OCI-M1 (cell line): Measurements from ENCODE around the gene ELF4.
"Not testable (repeated sequence)": the region's sequence is repeated elsewhere in the genome, so short reads cannot be mapped to it uniquely, and the experiment has no call there.

ENCODE experiments used
- DNase-seq: peaks from one replicate; lab custom pipeline; 2025; lab: John Stamatoyannopoulos, UW

ELF4 gene

DNA sequence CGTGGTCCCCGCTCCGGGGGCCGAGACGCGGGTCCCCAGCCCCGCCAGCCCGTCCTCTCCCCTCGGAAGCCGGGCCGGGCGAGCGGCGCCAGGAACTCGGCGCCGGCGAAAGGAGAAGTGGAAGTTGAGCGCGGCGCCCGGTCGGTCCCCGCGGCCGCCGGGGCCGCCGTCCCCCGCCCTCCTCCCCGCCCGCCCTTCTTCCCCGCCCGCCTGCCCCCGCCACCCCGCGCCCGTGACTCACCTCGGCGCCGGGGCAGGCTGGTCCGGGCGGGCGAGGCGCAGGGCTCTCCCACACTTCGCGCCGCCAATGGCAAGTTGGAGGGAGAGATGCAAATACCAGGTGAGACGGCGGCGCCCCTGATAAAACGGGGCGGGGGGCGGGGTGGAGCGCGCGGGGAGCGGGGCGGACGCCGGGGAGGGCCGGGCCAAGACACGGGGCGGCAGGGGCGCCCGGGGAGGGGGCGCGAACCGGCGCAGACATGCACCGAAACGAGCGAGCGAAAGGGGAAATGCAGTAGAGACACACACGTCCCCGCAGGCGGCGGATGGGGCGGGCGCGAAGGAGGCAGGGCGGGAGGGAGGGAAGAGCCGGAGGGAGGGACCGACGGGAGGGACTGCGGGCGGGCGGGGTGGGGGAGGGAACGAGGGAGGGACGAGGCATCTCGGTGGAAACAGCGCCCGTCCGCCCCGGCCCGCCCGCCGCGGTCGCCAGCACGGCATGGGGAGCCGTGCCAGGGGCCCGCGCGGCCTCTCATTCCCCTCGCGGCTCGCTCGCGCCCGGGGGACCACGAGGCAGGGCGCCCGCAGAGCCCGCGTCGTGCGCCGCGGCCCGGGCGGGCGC lies at the start of gene ELF4:
Gene ELF4, minus strand, starts transcription at position 119 of the 841 bp plus-strand sequence. CDS start 29,167 bp downstream, outside the sequence.
- DNase-seq = peak; percentile 70

DNA sequence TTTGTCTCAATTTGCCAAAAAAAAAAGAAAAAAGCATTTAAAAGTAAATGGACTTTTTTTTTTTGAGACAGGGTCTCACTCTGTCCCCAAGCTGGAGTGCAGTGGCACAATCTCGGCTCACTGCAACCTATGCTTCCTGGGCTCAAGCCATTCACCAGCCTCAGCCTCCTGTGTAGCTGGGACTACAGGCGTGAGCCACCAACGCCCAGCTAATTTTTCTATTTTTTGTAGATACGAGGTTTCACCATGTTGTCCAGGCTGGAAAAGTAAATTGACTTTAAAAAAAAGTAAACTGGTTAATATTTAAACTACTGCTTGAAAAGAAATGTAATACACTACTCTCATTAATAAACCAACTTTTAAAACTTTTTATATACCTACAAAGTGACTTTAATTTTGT lies 49.5 kb upstream of the ELF4 start:
- DNase-seq = no peak

DNA sequence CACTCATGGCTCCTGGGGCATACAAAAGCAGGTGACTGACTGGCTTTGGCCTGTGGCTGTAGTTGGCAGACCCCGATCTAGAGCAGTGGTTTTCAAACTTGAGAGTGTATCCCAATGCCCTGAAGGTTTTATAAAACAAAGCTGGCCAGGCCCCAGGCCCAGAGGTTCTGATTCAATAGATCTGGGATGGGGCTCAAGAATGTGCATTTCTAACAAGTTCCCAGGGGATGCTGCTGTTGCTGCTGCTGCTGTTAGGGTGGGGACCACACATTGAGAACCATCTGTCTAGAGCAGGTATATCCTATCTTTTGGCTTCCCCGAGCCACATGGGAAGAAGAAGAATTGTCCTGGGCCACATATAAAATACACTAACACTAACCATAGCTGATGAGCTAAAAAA lies 48.0 kb upstream of the ELF4 start:
- no peak for DNase-seq

DNA sequence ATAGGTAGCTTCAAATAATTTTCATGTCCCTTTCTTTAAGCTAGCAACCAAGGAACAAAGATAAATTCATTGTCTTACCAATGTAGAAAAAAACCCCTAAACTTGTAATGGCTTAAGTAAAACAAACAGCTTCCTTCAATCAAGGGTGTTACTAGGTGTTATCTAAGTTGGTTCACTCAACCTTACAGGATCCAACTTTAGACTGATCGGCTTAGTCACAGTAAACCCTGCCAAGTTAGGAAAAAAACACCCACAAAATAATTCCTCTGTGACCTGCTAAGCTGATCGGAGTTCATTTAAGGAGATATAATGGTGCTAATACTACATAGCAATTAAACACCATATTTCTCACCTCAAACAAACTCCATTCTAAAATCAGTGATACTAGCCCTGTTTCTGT lies 45.3 kb upstream of the ELF4 start:
- no peak for DNase-seq

DNA sequence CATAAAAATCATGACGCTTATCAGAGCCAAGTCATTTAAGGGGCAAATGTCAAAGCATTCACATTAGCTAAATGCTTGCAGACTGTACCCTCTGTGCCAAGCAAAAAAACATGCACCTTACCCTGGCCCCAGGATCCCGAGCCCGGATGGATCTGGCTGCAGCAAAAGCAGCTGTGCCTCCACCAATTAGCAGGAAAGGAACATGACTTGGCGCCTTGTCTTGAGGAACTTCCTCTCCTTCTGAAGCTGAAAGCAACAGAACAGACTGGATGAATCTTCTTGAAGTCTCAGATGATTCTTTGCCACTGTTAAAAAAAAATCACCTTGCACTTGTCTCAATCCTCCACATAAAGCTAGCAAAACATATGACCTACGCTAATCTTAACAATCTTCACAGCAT lies 37.3 kb upstream of the ELF4 start:
- no peak for DNase-seq

DNA sequence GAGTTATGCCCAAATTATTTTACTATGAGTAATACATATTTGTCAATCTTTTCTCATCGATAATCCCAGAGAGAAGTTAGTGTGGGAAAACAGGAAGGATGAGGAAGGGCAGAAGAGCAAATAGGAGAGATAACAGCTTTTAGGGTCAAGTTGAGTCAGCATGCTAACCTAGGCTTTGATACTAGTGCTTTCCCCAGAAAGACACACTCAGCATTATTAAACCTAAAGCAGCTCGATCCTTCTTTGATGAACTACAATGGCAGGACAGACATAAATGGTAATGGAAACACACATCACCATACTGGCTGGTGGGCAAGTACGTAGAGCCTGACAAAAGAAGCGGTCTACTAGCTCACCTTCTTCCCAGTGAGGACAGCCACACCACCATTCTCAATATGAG lies 34.8 kb upstream of the ELF4 start:
- DNase-seq = no peak

DNA sequence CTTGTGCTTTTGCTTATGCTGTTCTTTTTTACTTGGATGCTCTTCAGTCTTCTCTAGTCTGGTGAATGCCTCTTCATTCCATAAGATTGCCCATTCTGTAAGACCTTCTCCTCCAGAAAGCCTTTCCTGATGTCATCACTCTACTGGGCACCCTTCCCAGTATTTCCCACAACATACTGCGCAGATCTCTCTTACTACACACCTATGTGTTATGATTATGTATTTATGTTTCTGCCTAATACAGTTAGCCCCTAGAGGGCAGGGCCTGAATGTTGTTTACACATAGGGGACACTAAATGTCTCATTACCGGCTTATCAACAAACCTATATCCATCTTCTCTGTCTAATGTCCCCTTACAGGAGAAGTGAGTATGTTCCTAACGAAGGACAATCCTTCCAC lies 34.2 kb upstream of the ELF4 start:
- peak; percentile 26 for DNase-seq

DNA sequence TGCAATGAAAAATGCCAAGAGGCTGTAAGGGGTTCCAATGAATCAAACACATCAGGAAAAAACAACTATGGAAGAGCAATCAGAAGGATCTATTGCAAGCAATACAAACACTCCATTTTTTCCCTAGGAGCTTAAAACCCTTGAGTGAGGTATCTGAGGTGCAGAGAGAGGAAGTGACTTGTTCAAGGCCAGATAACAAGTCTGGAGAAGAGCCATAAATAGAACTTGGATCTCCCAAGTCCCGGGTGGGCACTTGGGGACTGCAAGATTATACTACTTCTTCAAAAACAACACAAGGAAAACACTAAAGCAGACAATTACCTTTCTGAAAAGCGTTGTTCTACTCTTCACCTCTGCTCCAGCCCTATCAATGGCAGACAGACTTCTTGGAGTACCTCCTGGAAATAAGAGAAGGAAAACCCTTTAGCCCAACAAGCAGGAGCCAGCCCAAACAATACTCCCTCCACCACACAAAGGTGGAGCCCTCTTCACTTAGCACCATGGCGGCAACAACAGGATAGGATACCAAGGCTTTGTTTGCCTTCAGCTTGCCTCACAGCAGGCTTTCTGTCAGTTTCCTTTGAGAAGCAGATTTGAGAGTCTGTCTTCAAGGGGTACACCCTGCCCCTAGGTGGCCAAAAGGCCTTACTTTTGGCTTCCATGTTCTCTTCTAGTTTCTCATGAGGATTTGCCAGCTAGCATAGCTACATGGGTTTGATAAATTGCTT lies 29.3 kb upstream of the ELF4 start:
- DNase-seq = peak; percentile 60

DNA sequence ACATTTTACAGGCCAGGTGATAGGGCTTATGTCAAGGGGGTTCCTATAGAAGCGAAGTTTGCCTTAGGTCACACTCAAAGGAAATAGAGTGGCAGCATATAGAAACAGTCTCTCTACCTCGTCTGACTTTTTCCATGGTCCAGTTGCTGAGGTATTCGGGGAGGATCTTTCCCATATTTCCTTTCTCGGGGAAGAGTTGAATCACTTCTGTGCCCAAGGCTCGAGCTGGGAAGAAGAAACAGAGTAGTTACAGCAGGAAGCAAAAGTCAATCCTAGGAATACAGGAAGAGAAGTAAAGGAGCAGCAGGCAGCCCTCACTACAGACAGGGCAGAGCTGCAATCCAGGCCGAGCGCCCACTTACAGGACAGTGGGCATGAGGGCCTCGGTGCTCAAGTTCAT lies 26.7 kb upstream of the ELF4 start:
- no peak for DNase-seq

DNA sequence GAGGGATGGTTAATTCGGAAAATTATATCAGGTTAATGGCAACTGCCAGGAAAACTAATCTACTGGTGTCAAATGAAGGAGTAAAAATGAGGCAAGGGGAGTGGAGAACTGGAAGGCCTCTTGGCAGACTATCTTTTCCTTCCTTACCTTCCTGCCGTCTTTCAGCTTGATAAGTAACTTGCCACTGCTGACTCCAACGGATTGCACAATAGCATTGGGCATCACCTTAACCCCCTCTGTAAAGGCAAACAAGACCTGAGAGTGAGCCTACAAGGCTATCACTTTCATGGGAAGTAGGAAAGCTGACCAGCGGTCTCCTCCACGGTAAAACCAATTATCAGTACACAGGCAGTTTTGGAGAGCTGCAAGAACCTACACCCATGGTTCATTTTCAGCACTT lies 26.2 kb upstream of the ELF4 start:
- DNase-seq = no peak

DNA sequence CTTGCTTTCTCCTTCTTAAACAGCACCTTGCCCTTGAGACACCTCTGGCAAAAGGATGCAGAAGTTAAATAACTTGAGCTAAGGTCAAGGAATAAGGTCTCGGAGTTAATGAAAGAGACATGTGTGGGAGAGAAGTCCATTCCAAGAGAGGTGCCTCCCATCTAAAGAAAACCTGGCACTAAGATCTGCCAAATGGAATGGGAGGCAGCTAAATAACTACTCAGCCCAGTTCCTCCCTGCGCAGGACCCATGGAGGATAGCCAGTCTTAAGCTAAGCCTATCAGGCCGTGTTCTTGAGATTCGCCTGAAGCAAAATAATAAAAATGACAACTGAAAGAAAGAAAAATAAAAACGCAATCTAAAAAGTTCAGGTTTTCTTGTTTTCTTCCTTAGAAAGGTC lies 20.7 kb upstream of the ELF4 start:
- DNase-seq = no peak

DNA sequence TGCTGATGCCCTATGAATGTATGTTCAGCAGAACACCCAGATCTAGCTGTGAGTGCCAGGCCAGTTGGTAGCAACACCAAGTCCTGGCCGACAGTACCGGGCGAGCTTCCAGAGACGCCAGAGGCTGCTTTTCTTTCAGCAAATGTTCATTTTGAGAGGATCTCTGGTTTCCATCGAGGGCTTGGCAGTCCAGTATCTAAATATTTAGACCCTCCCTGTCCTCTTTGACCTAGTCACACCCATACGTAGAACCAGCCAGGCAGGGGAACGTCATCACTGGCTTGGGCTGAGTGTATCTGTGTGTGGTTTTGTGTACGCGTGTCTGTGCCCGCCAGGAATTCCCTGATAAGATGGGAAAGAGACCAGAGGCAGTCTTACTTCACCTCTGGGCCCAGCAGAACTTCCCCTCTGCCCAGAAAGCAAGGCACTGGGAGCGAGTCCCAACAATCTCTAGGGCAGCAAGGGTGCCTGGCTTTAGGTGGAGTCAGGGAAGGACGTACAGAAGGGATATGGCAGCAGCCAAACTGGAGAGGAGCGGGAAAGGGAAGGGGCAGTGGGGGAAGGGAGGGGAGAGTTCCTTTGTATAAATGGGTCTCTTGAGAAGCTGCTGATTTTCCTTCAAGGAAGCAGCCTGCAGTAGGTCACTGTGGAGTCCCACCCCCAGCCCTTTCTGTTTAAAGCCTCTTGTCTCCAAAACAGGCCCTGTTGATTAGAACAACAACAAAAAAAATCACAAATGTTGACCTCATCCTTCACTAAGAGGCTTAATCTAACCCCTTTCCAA lies 15.0 kb upstream of the ELF4 start:
- DNase-seq = peak; percentile 72

DNA sequence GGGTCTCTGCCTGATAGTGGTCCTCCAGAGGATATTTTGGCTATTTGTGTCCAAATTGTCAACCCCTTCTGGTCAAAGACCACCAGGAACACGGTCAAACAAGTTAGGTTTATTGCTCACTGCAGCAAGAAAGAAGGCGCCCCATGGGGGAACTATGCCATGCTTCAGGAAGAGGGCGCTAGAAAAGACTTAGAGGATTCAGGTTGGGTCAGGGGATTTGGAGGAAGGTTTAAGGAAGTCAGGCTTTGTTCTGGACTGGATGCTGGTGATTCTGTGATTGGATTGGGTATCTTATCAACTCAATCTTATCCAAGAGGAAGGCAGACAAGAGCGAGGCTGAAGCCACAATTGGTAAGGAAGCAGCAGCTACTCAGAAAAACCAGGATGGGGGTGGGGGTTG lies 14.3 kb upstream of the ELF4 start:
- peak; percentile 37 for DNase-seq

DNA sequence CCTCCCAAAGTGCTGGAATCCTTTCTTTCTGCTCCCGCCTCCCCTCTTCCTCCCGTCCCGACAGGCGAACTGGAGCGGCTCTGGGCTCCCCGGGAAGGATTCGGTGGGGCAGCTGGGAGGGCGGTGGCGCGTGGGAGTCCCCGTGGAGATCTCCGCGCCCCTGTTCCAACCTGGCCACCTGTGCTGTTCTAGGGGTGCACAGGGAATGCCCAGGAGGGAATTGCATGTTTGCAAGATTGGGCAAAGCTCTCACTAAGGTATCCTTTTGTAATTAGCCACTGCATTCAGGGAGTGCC lies 11.2 kb upstream of the ELF4 start:
- no peak for DNase-seq

DNA sequence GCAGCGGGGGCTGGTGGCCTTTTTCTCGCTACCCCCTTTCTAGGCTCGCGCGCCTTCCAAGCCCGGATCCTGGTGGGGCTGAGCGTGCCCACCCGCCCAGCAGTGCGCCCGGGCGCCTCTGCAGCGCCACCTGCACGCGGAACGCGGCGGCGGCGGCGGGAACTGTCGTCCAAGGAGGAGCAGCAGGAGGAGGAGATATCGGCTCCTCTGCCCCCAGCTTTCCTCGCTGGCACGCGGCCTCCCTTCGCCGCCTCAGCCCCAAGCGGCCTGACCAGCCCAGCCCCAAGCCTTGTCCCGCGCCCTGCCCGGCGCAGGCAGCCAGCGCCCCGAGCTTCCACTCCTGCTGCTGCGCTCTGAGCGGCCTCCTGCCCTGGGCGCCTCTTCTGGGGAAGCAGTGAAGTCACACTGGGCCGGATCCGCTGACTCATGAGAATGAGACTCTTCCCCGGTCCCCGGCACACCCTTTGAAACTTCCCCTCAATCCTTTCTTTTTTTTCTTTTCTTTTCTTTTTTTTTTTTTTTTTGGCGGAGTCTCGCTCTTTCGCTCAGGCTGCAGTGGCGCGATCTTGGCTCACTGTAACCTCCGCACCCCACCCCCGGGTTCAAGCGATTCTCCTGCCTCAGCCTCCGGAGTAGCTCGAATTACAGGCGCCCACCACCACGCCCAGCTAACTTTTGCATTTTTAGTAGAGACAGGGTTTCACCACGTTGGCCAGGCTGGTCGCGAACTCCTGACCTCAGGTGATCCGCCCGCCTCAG lies 10.6 kb upstream of the ELF4 start:
- peak; percentile 92 for DNase-seq

DNA sequence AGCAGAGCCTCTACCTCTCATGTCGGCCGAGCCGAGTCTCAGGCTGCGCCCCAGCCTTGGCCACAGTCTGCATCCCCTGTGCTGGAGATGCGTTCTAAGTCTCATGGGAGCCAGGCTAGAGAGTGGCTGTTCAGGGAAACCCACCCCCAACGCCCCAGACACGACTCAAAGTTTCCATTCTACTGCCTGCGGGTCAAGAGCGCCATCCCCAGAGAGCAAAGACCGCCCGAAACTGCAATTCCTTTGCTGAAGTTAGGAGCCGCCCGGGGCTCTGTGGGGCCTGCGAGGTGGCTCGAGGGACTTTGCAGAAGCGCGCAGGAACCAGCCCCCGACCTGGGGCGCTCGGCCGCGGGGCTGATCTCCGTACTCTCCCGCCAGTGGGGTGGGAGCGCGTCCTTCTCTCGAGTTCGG lies 10.0 kb upstream of the ELF4 start:
- DNase-seq = peak; percentile 79

DNA sequence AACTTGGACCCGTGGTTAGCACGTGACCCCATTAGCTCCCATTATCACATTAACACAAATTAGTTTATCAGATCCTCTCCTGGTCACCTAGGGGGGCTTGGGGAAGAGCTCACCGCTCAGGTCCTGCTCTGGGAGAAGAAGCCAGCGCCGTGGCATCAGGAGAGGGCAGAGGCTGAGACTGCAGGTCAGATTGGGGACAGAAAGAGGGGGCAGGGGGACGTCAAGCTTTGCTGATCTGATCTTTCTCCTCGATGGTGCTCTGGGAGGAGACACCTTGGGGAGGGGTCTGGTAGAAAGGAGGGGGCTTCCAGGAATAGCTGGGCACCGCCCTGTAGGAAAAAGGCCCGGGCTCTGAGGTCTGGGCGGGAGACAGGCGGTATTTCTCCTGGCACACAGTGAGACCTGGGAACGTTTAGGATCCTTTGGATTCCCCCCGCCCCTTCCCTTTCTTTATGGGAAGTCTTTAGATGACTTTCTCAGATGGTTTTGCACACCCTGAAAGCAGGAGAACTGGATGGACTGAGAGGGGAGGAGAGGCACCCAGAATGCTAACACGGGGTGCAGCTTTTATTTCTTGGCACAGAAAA lies 9.1 kb upstream of the ELF4 start:
- no peak for DNase-seq

DNA sequence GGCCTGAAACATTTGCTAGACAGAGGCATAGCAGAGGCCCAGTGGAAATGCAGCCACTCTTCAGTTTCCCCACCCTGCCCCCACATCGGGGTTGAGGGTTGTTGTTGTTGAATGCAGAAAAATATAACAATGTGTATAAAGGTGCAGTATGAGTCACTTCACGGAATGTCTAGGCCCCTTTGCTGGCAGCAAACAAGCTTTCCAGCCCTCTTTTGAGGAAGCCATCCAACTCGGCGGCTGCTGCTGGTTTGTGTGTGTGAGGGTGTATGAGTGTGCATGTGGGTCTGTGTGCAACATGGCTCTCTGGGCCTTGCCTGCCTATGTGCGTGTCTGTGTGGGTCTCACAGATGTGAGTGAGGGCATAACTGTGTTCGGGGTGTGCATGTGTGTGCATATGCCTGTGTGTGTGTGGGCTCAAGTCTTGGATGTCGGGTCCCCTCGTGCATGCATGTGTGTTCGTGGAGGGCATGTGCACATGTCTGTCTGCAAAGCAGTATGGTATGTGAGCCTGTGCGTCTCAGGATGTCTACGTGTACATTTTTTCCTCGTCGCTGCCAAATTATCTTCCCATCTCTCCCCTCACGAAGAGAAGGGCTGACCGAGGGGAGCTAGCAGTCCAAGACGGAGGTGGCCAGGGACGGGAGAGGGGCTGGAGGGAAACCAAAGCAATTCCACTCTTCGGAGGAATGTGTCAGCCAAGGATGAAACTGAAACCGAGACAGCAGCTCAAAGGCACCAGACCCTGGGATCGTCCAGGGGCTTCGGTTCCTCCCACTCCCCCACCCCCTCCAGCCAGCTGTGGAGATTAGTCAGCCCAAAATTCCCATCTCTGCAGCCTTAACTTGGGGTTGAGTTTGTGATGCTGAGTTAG lies 8.4 kb upstream of the ELF4 start:
- no peak for DNase-seq

DNA sequence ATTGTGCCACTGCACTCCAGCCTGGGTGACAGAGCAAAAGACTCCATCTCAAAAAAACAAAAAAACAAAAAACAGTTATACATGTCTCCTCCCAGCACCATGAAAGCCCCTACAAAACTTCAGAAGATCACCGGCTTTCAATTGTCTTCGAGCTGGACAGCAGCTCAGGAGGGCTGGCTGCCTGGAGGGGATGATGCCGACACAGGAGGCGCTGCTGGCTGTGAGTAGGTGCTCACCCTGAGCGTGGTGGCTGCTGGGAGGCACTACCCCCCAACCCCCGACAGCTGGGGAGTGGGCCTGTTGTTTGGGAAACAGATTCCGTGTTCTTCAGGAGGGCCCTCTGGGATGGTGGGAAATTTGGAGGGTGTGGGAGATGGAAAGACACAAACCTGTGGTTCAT lies 6.9 kb upstream of the ELF4 start:
- DNase-seq = no peak

DNA sequence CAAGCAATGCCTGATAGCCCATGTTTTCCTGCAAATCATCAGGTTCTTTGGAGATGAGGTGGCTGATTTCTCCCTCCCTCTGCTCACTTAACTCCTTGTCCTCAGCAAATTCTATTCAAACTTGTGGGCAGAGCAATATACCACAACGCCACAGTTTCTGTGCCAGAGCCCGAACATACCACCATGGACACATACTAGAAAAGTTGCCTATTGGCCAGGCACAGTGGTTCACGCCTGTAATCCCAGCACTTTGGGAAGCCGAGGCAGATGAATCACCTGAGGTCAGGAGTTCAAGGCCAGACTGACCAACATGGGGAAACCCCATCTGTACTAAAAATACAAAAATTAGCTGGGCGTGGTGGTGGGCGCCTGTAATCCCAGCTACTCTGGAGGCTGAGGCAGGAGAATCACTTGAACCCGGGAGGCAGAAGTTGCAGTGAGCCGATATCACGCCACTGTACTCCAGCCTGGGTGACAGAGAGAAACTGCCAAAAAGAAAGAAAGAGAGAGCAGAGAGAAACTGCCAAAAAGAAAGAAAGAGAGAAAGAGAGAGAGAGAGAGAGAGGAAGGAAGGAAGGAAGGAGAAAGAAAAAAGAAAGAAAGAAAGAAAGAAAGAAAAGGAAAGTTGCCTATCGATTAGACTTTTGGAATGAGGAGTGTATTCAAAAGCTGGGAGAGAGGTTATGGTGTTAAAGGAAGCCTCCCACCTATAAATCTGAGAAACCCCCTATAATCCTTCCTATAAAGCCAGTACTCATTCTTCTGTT lies 5.0 kb upstream of the ELF4 start:
- not testable (repeated sequence) for DNase-seq
